ENCODE data around the gene WLS.
"Not testable (repeated sequence)": the region's sequence is repeated elsewhere in the genome, so short reads cannot be mapped to it uniquely, and the experiment has no call there.

WLS gene

DNA sequence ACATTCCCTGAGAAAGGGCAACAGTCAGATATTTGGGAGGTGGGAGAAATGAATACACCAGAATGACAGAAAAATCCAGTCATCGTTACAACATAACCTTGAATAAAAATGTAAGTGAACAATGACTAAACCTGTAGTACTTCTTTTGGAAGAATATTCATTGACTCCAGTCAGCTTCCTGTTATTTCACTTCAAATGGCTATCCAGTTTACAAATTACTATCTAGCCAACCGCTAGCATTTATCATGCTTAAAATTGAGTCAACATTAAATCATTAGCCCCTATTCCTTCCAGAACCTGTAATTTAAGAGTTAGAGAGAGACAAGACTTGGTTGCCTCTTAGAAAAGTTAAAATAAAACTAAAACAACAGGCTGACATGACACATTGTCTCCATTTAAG is 33.6 kb downstream of the WLS start:
- no peak for DNase-seq (ENCODE audit: low spot score)

- DNase-seq (ENCODE audit: low spot score): no peak
These were observed 34.4 kb downstream of the WLS start for GRCh38 chr1:68197891-68198290.

DNA sequence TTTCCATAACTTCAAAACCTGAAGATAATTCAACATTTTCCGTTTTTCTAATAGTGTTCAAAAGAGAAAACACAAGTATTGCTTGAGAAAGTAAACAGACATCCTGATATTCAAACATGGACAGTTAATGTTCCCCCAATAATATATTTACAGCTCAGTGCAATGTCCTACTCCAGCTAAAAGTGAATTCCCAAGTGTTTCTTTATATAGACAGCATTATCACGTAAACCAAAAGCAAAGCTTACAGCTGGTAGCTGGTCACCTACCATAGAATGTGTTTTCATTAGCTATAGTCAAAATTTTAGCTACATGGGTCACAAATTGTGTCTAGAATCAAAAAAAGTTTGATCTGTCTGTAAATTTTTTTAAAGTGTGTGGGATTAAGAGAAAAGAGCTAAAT is 34.9 kb downstream of the WLS start:
- DNase-seq (ENCODE audit: low spot score): no peak

GRCh38 chr1:68196676-68197075 is 35.6 kb downstream of the WLS start:
- DNase-seq (ENCODE audit: low spot score): no peak

DNA sequence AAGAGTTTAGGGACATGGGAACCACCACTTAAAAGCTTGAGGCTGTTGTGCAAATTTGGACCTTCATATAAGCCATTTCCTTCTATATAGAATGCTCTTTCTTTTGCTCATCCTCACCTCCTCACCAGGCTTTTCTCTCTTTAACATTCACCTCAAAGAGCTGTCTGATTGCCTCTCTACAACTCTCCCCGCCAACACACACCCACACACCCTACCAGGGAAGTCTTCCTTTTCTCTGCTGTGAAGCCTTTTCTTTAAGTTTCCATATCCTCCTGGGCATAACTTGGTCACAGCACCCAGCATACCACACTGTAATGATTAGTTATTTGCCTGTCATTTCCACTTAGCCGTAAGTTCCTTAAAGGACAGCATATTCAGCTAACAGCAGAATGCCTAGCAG is 40.6 kb downstream of the WLS start:
- DNase-seq (ENCODE audit: low spot score): no peak

- no peak for DNase-seq (ENCODE audit: low spot score)
These were observed 43.5 kb downstream of the WLS start for GRCh38 chr1:68188644-68189340.

DNA sequence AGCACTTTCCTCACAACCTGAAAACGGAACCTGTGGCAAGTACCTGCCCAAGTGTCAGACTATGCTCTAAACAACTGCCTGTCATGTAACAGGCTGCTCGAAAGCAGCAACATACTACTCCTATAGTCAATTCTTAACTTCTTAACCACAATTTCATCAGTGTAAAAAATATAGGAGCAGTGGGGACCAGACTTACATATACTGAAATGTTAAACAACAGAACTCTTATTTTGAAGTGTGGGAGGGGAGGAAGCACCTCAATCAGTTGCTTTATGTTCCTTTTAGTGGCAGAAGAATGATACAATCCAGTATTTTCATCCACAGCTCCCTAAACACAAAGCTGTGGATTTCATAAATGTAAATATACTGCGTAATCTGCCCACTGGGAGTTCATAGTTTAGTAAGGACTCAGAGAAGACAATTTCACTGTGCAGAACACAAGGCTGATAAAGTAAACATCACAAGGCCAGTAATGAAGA is 44.2 kb downstream of the WLS start:
- no peak for DNase-seq (ENCODE audit: low spot score)

GRCh38 chr1:68185743-68186142 is 46.6 kb downstream of the WLS start:
- no peak for DNase-seq (ENCODE audit: low spot score)

DNA sequence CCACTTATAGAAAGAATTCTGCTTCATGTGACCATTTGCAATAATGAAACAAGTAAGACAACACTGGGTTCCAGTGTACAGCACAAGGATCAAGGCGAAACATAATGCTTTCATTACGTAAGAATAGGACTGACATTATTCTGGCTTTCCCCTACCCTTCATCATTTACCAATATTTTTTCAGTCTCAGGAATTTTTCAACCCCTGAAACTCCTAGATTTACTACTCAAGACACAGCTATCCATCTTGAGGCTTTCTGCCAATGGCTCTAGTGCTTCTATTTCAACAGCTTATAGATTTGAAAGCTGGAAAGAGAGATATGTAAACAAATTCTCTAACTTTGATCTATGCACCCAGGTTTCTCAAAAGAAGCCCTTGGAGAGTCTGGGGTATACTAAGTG is 48.4 kb downstream of the WLS start:
- DNase-seq (ENCODE audit: low spot score): no peak

DNA sequence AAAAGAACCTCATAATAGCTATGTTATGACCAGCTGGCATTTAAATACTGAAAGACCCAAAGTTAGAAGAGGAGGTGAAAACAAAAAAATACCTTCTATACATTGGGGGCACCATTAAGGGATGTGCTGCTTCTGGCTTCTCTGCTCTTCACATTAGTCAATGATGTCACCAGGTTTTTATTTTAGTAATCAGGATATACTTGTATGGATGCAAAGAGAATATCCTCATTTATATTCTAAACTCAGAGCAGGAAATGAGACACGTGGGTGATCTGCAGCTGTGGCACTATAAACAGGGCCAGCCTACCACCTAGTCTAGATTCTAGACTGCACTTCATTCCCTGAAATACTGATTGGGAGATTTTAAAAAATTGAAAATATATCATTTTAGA is 51.2 kb downstream of the WLS start:
- DNase-seq (ENCODE audit: low spot score): no peak

DNA sequence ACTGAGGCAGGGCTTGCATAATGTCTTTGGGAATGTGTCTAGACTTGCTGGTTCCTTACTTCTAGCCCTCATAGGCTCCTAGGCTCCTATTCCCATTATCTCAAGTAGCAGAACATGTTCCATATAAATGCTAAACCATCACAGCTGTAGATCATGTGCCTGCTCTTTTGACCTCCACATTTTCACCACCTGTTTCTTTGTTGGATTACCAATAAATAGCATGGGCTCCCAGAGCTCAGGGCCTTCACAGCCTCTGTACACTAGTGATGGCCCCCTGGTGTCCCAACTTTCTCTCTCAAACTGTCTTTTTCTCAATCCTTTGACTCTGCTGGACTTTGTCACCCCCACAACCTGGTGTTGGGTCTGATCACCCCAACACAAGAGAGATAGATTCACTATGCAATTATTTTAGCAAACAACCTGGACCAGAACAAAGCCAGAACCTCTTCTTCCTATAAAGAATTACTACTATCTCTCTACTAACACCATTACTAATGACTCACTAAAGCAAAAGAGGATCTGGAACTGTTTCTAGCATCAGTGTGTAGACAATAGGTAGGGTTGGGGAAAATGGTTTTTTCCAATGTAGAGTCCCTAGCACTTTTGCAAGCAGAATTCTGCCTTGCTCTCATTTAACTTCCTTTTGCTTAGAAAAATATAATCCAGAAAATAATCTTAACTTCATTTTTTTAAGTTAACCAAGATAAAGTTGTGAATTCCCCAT is 51.7 kb downstream of the WLS start:
- no peak for DNase-seq (ENCODE audit: low spot score)

DNA sequence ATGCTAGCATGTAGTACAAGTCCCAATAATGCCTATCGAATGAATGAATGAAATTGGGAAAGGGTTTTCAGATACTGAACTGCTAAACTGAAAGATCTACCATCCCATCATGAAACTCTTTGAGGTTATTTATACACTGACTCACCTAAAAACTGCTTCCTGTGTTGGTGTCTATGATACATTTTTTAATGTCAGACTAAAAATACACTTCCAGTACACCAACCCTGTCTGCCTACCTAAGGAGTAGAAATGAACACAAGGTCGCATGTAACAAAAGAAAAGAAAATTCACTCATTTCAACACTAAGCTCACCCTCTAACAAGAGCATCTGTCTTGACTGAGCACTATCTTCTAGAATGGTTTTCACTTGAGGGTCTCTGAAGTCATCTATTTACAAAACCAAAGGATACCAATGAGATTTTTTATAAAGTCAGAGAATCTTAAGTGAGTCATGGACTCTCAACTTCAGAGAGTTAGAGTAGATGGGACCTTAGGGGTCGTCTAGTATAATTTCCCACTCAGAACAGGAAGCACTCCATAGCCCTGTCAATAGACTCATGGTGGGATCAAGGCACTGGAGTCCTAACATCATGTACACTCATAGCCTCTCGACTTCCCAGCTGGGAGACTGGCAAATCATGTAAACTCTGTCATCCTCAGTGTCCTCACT is 53.4 kb downstream of the WLS start:
- DNase-seq (ENCODE audit: low spot score): no peak

DNA sequence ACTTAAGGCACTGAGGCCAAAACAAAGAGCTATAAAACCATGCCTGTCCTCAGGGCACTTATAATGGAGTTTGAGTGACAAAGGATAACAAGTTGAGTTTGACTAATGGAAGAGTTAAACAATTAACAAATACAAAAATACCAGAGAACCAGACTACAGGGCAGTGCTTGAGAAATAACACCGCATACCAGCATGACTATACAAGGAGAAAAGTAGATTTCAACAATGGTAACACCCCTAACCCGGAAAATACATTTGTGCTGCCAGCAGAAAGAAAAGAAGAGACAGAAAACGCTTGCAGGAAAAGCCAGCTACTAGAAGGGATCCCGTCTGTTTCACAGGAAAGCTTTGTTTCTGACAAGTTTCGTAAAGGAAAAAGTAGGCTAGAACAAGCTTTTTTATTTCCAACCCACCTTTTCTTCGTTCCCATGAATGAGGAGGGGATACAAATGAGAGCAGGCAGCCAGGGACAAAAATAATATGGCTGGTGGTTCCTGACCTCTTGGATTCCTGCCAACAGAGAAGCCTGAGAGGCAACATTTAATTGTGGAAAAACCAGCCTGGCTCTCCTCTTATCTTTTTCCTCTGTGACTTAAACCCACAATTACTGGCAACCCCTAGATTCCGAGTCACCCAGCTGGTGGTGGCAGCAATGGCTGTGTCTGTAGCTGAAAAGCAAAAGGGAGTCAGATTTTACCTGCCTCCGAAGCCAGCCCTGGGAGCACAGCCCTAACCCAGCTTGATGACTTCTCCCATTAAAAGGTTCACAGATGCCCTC is 56.5 kb downstream of the WLS start:
- no peak for DNase-seq (ENCODE audit: low spot score)

- no peak for DNase-seq (ENCODE audit: low spot score)
These were observed 57.6 kb downstream of the WLS start for GRCh38 chr1:68174738-68175113.

- no peak for DNase-seq (ENCODE audit: low spot score)
These were observed 58.2 kb downstream of the WLS start for GRCh38 chr1:68173936-68174737.

DNA sequence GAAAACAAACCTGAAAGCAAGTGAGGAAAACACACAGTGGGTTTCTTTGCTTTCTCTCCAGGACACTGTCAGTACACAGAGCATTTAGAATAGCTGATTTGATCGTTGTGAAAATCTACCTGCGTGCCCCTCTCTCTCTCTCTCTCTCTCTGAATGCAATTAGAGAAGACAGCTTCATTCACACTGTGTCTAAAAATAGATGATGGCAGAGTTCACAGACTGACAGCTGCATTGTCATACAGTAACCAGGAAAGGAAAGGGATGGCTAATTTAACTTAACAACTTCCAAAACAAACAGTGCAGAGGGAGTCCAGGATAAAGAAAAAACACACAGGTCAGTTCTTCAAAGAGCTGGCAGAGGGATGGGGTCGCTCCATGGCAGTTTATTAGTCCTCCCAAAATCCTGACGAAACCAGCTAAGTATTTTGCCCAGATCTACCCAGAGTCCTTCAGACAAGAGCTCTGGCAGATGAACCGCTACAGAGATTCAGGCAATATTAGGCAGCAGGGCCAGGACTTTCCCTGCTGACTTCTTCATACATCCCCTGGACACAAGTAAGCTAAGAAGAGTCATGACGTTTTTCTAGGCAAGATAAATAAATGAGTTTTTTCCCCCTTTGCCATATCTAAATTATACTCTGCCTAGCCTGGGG is 58.9 kb downstream of the WLS start:
- no peak for DNase-seq (ENCODE audit: low spot score)

DNA sequence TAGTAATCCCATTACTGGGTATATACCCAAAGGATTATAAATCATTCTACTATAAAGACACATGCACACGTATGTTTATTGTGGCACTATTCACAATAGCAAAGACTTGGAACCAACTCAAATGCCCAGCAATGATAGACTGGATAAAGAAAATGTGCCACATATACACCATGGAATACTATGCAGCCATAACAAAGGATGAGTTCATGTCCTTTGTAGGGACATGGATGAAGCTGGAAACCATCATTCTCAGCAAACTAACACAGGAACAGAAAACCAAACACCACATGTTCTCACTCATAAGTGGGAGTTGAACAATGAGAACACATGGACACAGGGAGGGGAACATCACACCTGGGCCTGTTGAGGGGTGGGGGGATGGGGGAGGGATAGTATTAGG is 60.5 kb downstream of the WLS start:
- not testable (repeated sequence) for DNase-seq (ENCODE audit: low spot score)

DNA sequence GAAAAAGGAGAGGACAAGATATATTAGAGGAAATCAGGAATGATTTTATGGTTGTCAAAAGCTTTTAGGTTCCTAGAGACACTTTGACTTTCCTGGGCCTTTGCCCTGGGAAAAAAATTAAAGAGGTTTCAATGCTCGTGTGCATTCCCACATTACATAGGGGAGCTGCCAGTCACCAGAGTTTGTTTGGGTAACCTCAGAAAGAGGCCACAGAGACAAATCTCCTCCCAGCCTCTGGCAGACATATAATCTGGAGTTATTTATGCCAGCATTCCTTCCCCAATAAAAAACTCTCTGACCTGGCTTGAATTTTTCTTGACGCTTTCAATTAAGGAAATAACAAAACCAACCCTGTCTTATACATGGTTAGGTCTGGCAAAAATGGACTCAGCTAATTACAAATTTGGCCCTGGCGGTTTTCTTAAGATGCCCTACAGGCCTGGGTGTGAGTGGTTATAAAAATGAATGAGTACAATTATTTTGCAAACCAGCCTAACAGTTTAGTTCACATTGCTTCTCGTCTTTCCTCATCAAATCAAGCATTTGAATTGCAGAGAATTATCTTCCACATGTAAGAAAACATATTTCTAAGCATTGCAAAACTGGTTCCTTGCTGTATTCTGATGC is 63.7 kb downstream of the WLS start:
- DNase-seq (ENCODE audit: low spot score): no peak

- DNase-seq (ENCODE audit: low spot score): no peak
These were observed 65.1 kb downstream of the WLS start for GRCh38 chr1:68167211-68167610.

DNA sequence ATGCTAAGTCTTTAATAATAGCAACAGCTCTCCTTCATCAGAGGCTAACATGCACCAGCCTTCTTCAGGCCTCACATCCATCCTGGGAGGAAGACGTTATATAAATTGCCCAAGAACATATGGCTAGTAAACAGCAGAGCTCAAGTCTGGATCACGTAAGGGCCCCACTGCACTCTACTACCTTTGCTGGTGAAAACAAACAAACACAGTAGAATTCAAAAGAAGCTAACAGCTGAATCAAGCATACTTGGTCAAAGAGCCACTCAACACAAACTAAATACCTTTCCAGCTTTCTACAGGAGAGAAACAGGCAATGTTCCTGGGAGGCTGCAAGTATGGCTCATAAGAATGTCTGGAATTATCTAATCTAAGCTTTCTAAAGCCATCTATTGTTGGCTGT is 66.0 kb downstream of the WLS start:
- DNase-seq (ENCODE audit: low spot score): no peak

DNA sequence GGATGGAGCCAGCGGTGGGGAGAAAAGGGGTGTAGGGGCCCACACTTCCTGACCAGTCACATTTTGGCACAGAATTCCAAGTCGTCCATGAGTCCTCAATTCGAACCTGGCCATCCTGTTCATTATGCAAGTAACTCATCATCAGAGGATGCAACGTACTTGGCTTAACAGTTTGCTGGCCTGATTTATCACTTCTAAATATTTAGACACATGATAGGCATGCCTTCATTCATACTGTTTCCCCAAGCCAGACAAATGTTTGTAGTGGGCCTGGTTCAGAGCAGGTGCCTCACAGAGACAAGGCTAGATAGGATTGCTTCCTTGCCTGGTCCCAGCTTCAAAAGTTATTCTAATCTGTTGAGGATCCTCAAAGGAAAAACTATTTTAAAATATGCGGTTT is 66.7 kb downstream of the WLS start:
- DNase-seq (ENCODE audit: low spot score): no peak
